ENCODE measurements around the gene MPDZ.

Gene MPDZ

GRCh38 chr9:13107008-13107407, 172.5 kb downstream of the MPDZ start:
- TF ChIP-seq GABPA (IDR thresholded peaks at IDR 0.05; ENCODE audit: low read depth) (no peak), POLR2AphosphoS5 (IDR thresholded peaks at IDR 0.05; ENCODE audit: low read depth) (no peak), SPI1 (IDR thresholded peaks at IDR 0.05; ENCODE audit: borderline replicate concordance, low read depth) (no peak), REST (IDR thresholded peaks at IDR 0.05; ENCODE audit: insufficient replicate concordance, low read depth) (no peak), CTCF (IDR thresholded peaks at IDR 0.05; ENCODE audit: insufficient read depth, low read length) (no peak)
- H3K27me3 ChIP-seq (ENCODE audit: insufficient read depth, poor library complexity, severe bottlenecking) = no peaks in the 10 kb centered on the region
- no peak overlapping the region for H3K4me3 ChIP-seq (replicated peaks; ENCODE audit: insufficient read depth, low read length)
- DNase-seq (ENCODE audit: low read depth in 1 of 2, low spot score in 1 of 2) = no peak
- no peak overlapping the region for H3K27ac ChIP-seq (replicated peaks)

- Histone ChIP-seq H3K4me3 (replicated peaks; ENCODE audit: insufficient read depth, low read length) (no peak overlapping the region), H3K27me3 (ENCODE audit: insufficient read depth, poor library complexity, severe bottlenecking) (no peaks in the 10 kb centered on the region), H3K27ac (replicated peaks) (no peak overlapping the region)
- no peak for DNase-seq (ENCODE audit: low read depth in 1 of 2, low spot score in 1 of 2)
- no peak for TF ChIP-seq GABPA (IDR thresholded peaks at IDR 0.05; ENCODE audit: low read depth)
- TF ChIP-seq CTCF (IDR thresholded peaks at IDR 0.05; ENCODE audit: insufficient read depth, low read length) = no peak
- no peak for TF ChIP-seq REST (IDR thresholded peaks at IDR 0.05; ENCODE audit: insufficient replicate concordance, low read depth)
- no peak for TF ChIP-seq SPI1 (IDR thresholded peaks at IDR 0.05; ENCODE audit: borderline replicate concordance, low read depth)
Measured at GRCh38 chr9:13100914-13101572, 178.4 kb downstream of the MPDZ start.

GRCh38 chr9:13095056-13095455, 184.4 kb downstream of the MPDZ start:
- no peak overlapping the region for H3K4me3 ChIP-seq (replicated peaks; ENCODE audit: insufficient read depth, low read length)
- no peak overlapping the region for H3K27ac ChIP-seq (replicated peaks)
- no peak for DNase-seq (ENCODE audit: low read depth in 1 of 2, low spot score in 1 of 2)
- no peaks in the 10 kb centered on the region for H3K27me3 ChIP-seq (ENCODE audit: insufficient read depth, poor library complexity, severe bottlenecking)
- no peak for TF ChIP-seq GABPA (IDR thresholded peaks at IDR 0.05; ENCODE audit: low read depth)
- TF ChIP-seq POLR2AphosphoS5 (IDR thresholded peaks at IDR 0.05; ENCODE audit: low read depth) = no peak
- no peak for TF ChIP-seq REST (IDR thresholded peaks at IDR 0.05; ENCODE audit: insufficient replicate concordance, low read depth)
- TF ChIP-seq CTCF (IDR thresholded peaks at IDR 0.05; ENCODE audit: insufficient read depth, low read length) = no peak
- no peak for TF ChIP-seq SPI1 (IDR thresholded peaks at IDR 0.05; ENCODE audit: borderline replicate concordance, low read depth)

Measured in HL-60 (cell line).